Measurements from ENCODE around the gene MYO3A.
"Not testable (repeated sequence)": the region's sequence is repeated elsewhere in the genome, so short reads cannot be mapped to it uniquely, and the experiment has no call there.

Gene MYO3A

DNA sequence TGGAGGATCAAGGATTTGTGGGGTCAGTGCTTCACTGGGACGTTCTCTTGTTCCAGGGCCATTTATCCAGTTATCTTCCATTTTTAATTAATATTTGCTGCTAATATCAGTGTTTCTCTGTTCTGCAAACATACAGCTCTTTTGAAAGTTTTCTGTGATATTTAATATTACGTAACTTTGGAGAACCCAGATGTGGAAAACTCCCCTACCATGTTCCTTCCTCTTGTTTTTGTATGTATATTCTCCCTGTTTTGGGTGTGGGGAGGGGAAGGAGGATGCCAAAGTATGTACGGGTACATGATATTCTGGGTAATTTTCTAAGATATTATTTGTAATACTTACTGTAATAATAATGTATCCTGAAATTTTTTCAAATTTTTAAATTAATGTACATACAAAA, 55.9 kb downstream of the MYO3A start:
- DNase-seq: no peak

- no peak for DNase-seq
These were observed 65.4 kb downstream of the MYO3A start for GRCh38 chr10:25999295-25999981.

- no peak for DNase-seq
These were observed 66.9 kb downstream of the MYO3A start for GRCh38 chr10:26000971-26001370.

GRCh38 chr10:26002466-26002865, 68.4 kb downstream of the MYO3A start:
- DNase-seq: not testable (repeated sequence)

GRCh38 chr10:26015092-26015491, 81.1 kb downstream of the MYO3A start:
- DNase-seq: no peak

DNA sequence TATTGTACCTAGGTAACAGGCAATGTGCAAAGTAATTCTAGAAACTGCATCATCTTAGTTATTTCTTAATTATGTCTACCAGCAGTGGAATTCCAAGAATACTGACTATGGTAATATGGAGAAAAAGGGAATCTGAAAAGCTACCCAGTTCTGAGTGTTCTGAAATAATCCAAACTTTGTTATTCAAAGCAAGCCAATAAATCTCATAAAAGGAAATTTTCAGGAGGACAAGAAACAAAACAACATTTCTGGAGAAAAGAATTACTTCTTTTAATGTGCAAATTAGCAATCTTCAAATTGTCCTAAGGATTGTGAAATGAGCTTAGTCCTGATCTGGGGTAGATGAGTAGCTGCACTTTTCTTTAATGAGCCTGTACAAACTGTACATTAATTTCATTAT, 88.8 kb downstream of the MYO3A start:
- DNase-seq: no peak

GRCh38 chr10:26024303-26024702, 90.3 kb downstream of the MYO3A start:
- no peak for DNase-seq

- no peak for DNase-seq
These were observed 91.5 kb downstream of the MYO3A start for GRCh38 chr10:26025523-26025922.

DNA sequence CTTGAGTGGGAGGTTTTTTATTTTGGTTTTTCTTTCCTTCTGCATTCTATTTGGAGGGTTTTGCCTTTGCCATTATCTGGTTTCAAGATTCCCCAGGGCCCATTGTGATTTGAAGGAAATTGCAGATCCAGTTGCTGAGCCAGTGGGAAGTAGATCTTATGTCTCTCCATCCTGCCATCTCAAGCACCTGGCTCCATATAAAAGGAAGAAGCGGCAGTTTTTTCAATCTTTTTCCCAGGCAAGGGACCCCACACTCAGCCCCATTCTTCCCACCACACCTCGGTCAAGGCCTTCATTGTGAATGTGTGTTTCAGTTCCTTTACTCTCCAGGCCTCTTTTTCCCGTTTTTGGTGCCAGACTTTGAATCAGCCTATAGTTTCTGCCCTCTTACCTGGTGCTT, 95.8 kb downstream of the MYO3A start:
- DNase-seq: no peak

DNA sequence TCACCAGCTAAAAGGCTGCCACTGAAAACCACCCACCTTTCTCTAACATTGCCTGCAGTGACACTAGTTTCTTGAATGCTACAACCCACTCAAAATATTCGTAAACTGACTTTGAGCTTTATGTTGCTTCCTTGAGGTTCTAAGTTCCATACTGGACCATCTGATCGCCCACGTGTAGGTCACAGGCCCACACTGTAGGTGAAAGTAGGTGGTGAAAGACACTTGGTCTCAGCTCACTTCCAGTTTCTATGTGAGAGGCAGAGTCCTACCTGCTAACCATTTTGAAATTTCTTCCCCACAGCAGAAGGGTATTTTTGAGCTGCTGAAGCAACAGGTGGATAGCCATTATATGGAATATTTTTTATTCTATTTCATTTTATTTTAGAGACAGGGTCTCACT, 97.3 kb downstream of the MYO3A start:
- no peak for DNase-seq

DNA sequence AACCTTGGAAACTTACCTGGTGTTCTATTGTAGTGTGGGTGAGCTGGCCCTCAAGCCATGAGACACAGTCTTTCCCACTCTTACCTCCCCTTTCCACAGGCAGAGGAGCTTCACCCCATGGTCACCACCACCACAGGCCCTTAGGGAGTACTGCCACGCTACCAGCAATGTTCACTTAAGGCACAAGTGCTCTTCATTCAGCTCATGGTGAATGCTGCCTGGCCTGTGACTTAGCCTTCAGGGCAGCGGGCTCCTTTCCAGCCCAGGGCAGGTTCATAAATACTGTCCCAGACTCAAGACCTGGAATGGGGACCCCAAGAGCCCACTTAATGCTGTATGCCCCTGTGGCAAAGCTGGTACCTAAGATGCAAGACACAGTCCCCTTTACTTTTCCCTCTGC, 109.4 kb downstream of the MYO3A start:
- no peak for DNase-seq

DNA sequence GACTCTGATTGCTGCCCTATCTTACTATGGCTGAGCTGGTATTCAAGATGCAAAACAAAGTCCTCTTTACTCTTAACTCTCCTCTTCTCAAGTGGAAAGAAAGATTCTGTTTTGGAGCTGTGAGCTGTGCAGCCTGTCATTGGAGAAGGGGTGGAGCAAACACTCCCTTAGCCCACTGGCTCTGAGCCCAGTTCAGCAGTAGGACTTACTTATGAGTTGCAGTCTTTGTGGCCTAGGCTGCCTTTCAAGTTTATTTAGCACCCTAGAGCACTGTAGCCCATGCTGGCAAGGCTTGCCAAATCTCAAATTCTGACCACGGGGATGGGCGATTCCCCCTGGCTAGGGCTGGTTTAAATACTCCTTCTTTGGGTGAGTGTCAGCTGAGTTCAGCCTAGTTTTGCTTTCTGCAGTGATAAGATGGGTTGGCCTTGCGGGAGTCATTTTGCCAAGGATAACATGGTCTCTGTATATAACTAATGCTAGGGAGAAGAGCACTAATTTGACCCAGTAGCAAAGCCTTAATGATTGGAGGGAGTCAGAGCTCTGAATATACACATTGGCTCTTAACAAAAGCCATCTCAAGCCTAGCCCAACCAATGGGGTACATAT, 110.2 kb downstream of the MYO3A start:
- no peak for DNase-seq

GRCh38 chr10:26046073-26046700, 112.2 kb downstream of the MYO3A start:
- DNase-seq: no peak

DNA sequence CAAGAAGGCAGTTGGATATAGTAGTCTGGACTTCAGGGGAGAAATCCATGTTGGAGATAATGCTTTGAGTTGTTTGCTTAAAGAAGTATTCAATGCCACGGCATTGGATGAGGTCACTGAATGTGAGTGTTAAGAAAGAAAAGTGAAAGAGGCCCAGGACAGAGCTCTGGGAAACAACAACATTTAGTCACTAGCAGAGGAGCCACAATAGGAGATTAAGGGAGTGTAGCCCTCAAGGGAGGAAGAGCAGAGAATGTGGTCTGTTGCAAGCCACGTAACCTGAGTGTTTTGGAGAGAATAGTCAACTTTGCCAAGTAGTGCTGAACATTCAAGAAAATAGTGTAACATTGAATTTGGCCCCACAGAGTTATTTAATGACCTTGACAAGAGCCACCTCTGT, 114.7 kb downstream of the MYO3A start:
- no peak for DNase-seq

- no peak for DNase-seq
These were observed 118.3 kb downstream of the MYO3A start for GRCh38 chr10:26052326-26052725.

DNA sequence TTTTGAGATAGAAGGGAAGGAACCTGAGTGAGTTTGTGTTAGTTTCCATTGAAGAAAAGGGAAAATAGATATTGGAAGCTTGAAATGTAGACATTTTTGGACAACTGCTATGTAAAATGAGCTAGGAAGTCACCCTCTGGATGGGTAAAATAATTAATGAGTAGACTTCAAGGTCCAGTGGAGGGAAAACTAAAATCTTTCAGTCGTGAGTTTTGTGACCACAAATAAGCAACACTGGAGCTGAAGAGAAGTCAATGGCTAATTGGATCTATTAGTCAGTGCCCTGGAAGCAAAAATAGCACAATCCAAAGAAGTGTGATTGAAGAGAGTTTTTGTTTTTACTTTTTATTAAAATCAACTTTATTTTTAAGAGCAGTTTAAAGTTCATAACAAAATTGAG, 123.4 kb downstream of the MYO3A start:
- no peak for DNase-seq

- no peak for DNase-seq
These were observed 130.1 kb downstream of the MYO3A start for GRCh38 chr10:26064106-26064505.

DNA sequence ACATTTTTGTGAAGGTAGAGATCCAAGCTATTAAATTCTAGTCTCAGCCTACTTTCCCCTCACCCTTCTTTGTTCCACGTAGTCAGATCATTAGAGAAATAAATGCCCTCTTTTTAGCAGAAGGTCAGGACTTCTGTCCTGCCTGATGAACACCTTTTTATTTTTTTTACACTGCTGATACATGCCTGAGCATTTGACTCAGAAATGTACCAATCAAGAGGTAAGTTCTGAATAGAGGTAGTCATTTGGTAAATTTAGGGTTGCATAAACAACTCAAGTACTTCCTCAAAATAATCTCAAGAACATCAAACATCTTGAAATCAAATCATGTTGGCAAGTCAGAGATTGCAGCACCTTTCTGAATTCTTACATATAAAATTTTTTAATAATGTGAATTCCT, 133.7 kb downstream of the MYO3A start:
- DNase-seq: no peak

GRCh38 chr10:26080971-26081370, 146.9 kb downstream of the MYO3A start:
- DNase-seq: not testable (repeated sequence)

DNA sequence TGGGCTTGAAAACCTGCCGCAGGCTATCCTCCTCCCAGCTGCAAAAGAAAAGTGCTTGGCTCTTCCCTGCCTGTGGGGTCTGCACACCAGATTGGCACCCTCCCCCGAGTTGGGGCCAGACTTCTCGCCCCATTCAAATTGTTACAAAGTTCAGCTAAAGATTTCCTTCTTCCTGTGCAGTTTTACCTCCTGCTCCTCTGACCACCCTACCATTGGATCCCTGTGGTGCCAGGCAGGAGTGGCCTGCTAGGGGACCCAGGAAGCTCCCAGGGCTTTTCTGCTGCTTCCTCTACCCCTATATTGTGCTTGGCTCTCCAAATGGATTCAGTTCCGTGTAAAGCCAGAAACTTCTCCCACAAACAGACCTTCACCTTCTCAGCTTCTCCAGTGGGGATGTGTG, 147.4 kb downstream of the MYO3A start:
- DNase-seq: no peak

DNA sequence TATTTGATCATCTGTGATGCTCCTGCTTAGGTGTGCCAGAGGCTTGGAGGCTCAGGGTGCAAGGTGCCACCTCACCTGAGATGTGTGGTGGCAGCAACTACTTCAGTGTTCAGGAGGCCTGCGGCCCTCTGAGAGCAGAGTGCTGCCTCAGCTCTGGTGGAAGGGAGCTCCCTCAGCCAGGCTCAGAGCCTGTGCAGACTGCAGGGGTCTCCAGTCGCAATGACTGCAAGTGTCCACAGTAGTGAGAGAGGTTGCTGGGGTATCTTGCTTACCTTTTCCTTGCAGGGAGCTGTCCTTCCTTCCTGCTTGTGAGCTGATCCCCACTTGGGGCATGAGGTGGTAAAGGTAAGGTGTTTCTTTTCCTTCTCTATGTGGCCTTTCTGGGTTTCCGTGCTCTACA, 151.5 kb downstream of the MYO3A start:
- no peak for DNase-seq

GRCh38 chr10:26087666-26088065, 153.6 kb downstream of the MYO3A start:
- DNase-seq: no peak

DNA sequence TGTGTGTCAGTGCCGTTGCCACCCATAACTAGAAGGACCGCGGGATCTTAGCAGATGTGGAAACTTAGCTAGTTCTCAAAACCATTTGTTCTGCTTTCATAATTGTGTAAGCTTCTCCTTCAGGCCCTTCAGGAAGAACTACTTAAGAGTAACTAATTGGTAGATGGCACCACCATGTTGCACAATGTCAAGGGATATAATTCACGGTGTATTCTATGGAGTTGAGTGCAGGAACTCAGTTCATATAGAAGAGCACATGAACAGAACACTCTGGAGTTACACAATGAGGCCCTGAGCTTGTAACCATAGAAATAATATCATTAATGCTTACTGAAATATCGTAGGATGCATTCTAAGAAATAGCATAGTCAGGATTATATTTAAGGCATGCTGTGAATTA, 156.0 kb downstream of the MYO3A start:
- no peak for DNase-seq

DNA sequence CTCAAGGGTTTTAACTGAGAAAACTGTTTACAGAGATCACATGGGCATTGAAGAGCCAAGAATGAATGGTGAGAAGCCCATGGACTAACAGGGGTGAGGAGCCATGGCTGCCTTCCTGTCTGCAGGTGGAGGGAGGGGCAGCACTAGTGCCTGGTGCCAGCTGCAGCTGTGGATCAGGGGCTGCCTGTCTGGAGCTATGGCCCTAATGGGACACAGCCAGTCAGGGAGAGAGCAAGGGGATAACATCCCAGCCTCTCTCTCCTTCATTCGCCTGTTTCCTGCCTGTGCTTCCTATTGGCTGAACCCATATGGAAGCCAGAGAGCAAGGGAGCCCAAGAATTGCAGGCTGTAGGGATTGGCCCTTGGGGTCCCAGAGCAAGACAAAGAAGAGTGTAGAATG, 156.7 kb downstream of the MYO3A start:
- DNase-seq: no peak

- no peak for DNase-seq
These were observed 159.2 kb downstream of the MYO3A start for GRCh38 chr10:26093229-26093628.

Measured in CD4-positive, alpha-beta T cell treated with Interleukin-10 for 1 hour (primary cell).